HS-5 (cell line): ENCODE results near the gene IBTK.
A peak's percentile ranks its signal among the peaks of the same experiment; 100 is the strongest.
"Not testable (repeated sequence)": the region's sequence is repeated elsewhere in the genome, so short reads cannot be mapped to it uniquely, and the experiment has no call there.

Experiments
- DNase-seq: peaks from one replicate; pipeline ENCODE4 v3.0.0-alpha.2; 2012; ENCODE audit warnings: low read depth

The IBTK gene

DNA sequence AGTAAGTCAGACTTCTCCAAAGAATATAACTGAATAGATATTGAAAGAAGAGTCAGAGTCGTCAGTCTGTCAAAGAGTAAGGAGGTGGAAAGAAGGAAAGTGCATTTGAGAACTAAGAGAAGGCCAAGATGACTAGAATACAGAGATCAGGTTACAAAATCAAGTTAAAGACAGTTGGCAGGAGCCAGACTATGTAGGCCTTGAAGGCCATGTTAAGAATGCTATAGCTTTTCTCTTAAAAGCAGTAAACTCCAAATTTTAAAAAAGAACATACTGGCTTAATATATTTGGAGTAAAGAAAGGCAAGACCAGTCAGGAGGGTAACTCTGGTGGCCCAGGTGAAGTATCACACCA is 68.8 kb downstream of the IBTK start:
- no peak for DNase-seq

DNA sequence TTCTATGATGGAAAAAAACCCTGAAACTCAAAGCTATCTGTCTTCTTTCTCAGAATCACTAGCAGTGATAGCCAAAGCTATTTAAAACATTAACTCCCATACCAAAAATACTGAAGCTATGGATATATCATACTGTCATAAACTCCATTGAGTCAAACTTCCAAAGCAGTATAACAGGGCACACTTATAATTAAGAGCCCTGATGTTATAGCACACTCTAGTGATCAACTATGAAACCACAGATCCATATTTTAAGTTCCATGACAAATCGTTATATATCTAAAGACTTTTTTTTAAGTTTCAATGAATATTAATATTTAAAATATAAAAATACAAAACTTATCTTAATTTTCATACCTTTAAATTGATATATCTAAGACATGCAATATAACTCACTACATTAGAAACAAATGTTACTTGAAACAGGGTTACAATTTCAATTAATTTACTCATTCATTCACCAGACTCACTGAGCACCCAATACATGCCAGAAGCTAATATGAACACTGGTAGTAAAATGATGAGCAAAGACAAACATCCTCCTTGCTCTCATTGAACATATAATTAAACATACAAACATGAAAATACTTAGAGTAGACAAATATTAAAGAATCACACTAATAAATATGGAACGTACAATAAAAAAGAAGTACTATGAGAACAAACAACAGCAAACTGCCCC is 69.3 kb downstream of the IBTK start:
- peak; percentile 9 for DNase-seq

DNA sequence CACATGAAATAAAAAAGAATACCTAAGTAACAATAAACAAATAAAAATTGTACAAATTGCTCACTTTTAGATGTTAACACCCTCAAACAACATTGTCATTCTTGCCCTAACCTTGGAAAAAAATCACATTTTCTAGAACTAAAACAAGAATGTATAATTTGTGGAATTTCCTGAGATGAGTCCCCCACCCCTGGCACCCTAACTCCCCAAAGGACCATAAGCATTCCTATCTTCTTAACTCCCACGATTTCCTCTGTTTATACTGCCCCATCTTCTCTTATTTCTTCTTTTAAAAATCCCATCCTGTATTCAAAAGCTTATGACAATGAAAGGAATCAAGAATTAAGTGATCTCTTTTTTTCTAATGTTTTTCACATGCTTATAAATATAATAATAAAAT is 70.9 kb downstream of the IBTK start:
- no peak for DNase-seq

DNA sequence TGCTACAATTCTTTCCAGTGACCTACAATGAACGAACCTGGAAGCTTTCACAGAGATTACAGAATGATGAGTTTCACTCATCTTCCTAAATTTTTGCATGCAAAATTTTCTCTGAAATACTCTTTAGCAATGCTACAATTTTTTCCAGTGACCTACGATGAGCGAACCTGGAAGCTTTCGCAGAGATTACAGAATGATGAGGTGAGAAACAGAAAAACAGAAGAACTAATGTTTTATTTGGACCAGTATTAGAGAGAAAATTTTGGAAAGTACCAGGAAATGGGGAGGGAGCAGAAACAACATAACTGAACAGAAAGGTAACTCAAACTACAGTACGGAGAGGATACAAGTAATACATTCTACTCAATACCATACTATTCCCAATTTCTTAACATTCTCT is 75.0 kb downstream of the IBTK start:
- no peak for DNase-seq

DNA sequence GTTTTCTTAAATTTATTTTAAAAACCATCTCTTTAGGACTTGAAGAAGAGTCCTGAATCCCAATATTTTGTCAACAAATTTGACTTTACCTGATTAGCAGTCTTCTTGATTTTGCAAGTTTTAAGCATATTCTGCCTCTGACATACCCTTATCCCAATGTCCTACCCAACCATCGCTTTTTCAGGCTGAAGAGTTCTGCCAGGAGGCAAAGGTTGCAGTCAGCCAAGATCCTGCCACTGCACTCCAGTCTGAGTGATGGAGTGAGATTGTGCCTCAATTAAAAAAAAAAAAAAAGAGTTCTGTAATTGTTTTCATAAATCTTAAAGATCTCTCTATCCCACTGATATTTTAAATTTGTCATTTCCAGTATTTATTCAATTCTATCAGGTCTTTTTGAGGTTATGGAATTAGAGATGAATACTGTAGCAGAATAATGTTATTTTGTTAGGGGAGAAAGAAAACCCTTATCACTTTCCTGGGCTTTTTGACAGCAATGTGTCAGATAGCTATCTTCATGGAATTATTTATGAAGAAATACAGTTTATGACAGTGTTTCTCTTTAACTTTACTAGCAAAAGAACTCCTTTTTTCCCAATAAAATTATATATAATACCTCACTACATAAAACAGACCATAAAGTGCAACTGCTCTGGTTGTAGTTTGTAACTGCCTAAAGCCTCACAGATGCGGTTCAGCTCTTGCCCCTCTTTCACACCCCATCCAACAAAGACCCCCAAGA is 78.2 kb downstream of the IBTK start:
- no peak for DNase-seq

DNA sequence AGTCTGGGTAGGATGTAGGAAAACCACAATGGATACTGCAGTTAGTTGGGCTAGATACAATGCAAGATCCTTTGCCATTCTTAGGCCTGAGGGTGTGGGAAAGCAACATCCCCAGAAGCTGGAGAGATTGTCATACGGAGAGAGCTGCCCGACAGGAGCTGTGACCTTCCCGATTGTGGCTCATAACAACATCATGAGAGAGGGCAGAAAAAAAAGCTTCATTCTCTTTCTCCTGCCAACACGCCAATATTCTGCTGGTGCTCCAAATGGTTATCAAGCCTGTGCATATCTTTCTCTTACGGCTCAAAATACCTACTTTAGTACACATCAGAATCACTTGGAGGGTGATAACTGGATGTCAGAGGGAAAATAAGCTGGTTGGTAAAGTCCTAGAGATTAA is 81.1 kb downstream of the IBTK start:
- no peak for DNase-seq

DNA sequence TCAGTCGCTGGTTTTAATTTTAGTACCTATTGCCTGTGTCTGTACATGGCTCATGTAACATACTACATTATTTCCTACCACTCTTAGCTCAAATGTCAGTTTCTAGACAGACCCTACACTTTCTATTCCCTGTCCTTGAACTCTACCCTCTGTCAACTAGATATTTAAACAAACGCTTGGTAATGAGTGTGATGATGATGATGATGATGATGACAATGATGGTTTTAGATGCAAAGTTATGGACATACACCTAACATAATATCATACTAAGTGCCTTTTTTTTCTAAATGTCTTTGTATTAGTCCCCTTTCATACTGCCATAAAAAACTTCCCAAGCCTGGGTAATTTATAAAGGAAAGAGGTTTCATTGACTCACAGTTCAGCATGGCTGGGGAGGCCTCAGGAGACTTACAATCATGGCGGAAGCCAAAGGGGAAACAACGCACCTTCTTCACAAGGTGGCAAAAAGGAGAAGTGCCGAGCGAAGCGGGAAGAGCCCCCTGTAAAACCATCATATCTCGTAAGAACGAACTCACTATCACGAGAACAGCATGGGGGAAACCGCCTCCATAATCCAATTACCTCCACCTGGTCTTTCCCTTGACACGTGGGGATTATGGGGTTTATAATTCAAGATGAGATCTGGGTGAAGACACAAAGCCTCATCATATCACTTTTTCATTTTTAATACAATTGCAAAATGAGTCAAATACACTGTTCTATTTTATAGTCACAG is 87.1 kb downstream of the IBTK start:
- no peak for DNase-seq

DNA sequence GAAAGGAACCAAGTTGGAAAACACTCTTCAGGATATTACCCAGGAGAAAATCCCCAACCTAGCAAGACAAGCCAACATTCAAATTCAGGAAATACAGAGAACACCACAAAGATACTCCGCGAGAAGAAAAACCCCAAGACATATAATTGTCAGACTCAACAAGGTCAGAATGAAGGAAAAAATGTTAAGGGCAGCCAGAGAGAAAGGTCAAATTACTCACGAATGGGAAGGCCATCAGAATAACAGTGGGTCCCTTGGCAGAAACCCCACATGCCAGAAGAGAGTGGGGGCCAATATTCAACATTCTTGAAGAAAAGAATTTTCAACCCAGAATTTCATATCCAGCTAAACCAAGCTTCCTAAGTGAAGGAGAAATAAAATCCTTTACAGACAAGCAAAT is 94.8 kb downstream of the IBTK start:
- not testable (repeated sequence) for DNase-seq

DNA sequence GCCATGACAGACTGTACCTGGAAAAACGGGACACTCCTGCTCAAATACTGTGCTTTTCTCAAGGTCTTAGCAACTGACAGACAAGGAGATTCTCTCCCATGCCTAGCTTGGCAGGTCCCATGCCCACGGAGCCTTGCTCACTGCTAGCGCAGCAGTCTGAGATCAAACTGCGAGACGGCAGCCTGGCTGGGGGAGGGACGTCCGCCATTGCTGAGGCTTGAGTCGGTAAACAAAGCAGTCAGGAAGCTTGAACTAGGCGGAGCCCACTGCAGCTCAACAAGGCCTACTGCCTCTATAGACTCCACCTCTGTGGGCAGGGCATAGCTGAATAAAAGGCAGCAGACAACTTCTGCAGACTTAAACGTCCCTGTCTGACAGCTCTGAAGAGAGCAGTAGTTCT is 96.4 kb downstream of the IBTK start:
- DNase-seq, result not testable (repeated sequence)

DNA sequence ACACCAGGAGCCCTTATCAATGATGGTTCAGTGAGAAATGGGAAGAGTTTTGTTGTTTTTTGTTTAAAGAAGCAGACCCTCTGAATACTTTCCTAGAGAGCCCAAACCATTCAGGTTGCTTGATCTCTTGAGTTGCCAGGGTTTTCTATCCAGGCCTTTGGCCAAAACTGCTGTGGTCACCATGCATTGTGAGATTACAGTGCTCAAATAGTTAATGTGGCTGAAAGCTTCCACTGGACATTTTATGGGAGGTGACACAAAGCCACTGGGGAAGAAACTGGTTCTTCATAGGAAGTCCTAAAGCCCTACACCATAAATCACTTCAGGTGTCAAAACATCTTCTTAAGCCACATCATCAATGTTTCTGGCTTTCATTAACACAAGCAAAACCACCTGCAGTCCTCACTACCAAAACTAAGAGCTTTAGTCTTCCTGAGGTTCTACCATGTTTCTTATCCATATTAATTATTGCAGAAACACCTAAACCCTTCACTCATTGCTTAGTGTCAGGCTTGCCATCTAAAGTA is 101.6 kb downstream of the IBTK start:
- DNase-seq, result no peak

DNA sequence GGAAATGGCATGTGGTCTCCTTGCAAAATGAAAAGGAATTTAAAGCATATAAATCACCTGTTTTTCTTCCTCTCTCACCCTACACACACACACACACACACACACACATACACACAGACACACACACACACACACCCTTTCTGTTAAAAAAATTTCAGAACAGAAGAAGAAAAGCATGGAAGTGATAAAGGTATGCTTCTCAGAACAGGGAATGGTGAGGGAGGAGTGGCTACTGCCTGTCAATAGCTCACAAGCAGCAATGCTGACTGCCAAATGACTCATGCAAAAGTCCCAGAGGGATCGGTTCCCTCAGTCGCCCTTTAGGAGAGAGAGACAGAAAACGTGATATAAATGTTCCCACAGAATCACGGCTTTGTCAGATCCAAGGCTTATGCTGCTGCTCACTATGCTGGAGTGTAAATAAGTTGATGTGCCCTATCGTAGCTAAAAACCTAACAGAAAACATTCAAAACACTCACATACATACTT is 102.6 kb downstream of the IBTK start:
- DNase-seq, result peak; percentile 73

DNA sequence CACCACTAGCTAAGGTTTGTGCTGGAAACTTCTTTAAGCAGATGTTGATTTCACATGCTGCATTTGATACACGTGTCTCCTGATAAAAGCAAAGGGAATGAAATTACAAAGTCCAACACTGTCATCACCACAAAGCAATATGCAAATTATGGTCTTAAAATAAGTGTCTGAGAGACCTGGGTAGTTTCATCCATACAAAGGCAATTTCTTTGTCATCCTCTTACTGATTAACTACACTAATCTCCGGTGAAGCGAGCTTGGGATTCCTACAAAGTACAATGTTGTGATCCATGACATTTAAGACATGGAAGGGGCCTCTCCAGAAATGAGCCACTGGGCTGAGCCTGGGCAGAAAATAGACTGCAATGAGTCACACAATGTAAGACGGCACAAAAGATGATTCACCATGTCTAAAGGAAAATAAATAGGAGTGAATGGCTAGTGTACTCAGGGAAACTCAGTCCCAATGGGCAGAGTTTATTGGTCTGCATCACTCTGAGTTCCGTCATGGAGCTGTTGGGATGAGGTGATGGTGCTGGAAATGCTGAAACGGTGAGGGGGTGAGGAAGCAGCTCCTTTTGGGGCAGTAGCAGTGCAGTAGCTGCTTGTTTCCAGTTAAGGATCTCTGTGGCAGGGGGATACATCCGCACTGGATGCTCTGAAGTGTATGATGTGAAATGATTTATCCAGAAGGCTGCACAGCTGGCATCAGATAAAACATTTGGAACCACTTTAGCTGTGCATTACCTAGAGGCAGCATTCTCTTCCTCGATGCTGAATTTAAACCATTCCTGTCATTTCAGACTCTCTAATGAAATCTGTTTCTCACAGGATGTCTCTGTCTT is 103.3 kb downstream of the IBTK start:
- peak; percentile 90 for DNase-seq

DNA sequence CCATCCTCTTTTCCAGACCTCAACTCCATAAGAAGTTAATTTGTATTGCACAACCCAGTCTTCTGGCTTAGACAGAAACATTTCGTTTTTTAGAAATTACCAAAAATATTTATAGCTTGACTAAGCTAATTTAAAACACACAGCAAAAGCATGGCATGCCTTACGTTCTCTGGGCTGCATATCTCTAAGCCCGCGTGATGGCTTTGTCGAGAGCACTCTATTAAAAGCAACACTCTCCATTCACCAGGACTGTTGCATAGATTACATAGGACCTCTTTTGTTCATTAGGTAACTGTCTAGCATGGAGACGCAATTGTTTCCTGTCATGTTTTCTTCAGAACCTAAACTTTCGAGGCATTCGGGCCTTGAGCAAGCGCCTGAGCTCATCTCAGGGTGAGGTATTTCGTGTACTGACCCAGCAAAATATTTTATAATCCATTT is 104.5 kb downstream of the IBTK start:
- DNase-seq, result peak; percentile 48

DNA sequence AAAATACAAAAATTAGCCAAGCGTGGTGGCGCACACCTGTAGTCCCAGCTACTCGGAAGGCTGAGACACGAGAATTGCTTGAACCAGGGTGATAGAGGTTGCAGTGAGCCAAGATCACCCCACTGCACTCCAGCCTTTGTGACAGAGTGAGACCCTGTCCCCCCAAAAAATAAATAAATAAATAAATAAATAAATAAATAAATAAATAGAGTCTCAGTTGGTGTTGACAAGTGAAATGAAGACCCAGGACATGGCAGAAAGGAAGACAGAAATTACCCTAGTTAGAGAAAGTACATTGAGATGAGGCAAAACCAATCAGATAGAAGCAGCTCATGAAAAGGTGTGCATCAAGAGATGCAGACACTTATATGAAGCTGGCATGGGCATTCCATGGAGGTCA is 105.0 kb downstream of the IBTK start:
- no peak for DNase-seq

DNA sequence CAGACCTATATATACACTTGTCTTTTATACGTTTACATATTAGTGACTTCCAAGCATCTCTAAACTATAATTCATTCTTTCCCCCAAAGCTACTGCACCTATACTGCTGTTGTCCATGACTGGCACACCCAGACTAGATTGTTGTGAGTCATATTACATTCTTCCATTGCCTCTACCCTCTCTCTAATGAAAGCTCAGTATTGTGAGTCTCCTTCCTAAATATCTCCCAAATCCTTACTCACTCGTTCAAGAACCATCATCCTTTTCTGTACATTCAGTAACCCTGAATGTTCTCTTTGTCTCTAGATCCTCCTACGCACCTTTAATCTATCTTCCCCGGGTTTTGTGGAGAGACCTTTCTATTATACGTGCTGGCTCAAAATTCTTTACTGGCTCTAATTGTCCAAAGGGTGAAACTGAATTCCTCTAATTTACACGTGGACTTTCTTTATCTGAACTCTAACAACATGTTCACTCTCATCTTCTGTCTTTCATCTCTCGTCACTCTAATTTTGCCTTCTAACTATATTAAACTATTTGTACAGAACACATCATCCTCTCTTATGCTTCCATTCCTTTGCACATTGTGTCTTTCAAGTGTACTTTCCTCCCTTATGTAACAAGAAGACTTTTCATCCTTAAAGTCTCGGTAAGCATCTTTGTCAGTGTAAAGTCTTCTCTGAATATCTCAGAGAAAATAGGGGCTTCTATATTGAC is 109.3 kb downstream of the IBTK start:
- DNase-seq, result no peak

DNA sequence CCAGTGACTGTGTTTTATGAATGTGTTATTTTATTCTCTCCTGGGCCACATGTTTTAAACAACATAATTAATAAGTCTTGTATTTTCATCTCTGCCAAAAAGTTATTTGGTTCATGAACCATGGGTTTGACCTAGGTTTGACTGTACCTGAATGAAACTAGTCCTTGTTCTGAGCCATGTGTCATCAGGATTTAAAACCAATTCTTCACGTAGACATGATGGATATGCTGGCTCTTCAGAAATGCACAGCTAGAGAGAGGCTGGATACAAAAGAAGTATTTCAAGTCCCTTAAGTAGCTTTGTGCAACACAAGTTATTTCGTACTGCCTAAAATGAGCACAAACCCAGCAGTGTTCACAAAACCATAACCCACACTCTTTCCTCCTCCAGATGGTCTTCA is 116.1 kb downstream of the IBTK start:
- DNase-seq, result no peak

DNA sequence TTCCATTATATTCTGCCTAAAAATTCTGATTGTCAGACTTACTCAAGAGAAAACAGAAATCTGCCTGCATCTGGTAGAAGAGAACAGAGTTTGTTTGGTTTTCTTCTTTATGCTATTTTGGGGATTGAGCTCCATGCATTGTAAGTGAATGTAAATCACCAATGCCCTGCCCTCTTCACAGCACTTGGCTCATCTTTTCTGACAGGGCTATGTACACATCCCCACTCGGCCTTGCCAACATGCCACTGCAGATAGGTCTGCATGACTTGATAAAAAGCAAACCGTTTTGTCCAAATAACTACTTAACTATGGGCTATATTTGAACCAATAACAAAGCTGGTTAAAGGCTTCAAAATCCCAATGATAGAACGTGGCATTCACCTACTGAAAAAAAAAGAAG is 117.7 kb downstream of the IBTK start:
- no peak for DNase-seq

DNA sequence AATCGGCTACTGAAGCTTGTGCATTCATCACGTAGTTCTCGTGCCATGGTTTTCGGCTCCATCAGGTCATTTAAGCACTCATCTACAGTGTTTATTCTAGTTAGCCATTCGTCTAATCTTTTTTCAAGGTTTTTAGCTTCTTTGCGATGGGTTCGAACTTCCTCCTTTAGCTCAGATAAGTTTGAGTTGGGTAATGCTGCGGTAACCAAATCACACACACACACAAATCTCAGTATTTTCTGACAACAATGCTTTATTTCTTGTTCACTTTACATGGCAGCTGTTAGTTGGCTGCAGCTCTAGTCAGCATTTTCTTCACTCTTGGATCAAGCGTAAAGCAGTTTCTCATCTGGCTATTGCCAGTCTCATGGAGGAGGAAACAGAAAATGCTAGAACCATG is 118.6 kb downstream of the IBTK start:
- DNase-seq, result not testable (repeated sequence)

DNA sequence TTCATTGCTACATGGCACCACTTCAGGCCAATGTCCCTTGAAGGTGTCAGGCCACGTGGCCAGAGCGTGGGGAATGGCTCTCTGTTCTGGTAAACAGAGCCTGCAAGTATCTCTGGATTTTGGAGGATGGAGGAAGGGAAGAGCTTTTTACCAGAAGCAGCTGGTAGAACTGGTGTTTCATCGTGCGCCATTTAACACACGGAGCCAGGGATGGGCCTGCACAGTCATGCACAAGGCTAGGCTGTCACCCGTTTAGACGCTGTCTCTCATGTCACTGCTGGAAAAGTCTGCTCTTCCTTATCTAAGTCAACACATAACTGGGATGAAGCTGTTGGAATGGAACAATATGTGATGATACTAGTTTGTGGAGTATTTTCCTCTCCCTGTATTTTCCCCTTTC is 123.9 kb downstream of the IBTK start:
- no peak for DNase-seq
